ENCODE measurements around the gene LYL1.
A peak's percentile ranks its signal among the peaks of the same experiment; 100 is the strongest.

Gene LYL1

GRCh38 chr19:13056052-13056660, 46.5 kb downstream of the LYL1 start:
- no peak for DNase-seq (ENCODE audit: low spot score)

DNA sequence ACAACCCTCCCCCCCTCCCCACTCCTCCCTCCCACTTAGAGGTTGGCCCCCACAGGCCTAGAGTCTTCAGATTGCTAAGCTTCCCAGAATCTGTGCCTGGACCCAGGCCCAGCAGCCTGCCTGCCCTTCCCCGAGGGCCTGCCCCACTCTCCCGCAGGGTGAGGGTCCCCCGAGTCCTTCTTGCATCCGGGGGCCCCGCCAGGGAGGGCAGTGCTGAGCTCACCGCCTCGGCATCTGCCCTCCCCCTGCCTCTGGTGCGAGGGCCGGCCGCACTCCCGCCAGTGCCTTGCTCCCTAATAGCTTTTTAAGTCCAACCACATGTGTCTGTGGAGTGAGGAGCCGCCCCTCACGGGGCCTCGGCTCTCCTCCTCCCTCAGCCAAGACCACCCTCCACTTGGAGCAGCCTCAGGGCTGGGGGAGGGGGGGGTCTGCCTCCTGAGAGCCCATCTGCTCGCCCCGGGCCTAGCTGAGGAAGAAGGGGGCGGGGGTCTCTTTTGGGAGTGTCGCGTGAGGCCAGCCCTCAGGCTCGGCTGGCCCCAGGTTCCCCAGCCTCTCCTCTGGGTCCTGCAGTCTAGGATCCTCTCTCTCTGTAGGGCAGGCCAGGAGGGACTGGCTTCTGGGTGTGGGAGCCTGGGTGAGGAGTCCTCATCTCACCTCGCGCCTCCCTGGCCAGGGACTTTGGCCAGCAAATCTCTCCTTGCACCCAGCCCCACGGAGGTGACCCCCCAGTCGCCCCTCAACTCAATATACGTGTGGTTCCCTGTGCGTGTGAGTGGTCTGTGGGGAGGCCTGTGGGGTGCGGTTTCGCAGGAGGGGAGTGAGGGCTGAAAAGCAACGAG, 47.2 kb downstream of the LYL1 start:
- DNase-seq (ENCODE audit: low spot score): no peak

DNA sequence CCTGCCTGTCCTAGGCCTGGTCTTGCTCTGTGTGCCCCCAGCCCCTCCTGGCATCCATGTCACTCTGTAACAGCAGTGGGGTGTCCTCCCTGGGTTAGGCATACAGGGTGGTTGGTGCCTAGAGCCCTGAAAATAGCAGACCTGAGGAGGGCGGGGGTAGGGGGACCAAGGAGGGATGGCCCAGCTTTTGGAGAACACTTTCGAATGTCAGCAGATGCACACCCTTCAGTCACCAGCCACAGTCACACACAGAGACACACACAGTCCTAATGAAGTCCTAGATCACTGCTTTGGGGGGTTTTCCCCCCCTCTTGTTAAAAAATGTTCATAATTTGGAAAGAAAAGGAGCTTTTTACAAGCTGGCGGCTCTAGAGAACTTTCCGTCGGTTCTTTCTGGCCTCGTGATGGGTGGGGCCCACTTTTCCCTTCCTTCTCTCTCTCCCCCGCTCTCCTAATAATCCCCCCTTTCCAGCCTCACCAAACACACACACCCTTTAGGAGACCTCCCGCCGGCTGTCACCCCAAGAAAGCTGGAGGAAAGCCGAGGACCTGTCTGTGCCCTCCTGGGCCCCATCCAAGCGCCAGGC, 47.9 kb downstream of the LYL1 start:
- no peak for DNase-seq (ENCODE audit: low spot score)

DNA sequence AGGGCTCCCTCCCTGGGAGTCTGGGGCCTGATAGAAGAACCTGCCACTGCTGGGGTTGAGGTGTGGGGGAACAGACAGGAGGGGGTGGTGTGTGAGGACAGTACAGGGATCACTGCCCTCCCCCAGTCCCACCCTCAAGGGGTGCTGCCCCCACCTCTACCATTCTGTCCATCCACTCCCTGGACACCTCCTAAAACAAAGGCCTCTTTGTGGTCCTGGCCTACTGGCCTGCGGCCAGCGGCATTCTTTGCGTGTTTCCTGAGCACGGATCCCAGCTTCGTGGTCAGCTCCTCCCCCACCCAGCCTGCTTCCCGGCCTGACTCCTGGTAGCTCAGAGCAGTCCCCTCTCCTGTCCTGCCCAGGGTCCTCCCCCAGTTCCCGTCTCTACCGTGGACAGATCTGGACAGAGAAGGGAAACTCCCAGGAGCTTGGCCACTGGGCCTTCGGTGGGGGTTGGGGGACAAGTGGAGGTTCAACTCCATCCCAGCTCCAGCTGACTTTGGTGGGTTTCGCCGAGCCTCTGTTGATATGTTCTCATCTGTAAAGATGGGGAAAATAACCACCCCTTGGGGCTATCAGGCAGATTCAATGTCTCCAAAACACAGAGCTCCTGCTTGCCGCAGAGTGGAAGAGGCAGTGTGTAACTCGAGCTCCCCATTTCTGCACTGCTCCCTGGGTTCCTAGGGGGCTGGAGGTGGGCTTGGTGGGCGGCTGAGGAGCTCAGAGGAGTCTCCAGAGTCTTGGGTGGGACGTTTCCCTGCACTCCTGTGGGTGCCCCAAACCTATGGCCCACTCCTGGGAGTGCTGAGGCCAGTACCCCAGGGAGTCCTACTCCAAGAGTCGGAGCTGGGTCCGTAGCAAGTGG, 48.7 kb downstream of the LYL1 start:
- peak; percentile 65 for DNase-seq (ENCODE audit: low spot score)

- DNase-seq (ENCODE audit: low spot score): no peak
Measured at GRCh38 chr19:13053238-13053637, 49.4 kb downstream of the LYL1 start.

- no peak for DNase-seq (ENCODE audit: low spot score)
Measured at GRCh38 chr19:13052447-13053175, 50.0 kb downstream of the LYL1 start.

DNA sequence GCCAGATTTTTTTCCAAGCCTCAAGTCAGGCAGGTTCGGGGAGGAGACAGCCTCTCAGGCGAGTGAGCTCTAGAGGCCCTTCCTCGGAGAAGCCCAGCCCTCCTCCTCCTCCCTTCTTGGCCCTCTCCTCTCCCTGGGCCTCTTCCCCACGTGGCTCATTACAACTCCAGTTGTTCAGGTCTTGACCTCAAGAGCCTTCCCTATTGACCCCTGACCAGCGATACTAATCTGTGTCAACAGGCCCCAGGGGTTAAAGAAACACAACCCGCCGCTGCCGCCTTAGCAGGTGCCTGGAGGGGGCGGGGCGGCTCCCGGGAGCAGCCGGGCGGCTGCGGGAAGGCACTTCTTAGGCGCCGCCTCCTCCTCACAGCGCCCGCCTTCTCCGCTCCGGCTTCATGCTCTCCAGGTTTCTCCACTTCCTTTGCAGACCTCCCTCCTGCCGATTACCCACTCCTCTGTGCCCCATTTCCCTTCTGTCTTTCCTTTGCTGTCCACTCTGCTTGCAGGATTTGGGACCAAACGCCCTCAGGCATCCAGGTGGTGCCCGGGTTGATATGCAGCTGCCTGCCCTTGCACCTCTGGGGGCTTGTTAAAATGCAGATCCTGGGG, 51.0 kb downstream of the LYL1 start:
- no peak for DNase-seq (ENCODE audit: low spot score)

- no peak for DNase-seq (ENCODE audit: low spot score)
Measured at GRCh38 chr19:13050274-13050673, 52.4 kb downstream of the LYL1 start.

Data from kidney capillary endothelial cell (primary cell).